ENCODE measurements around the gene USE1.
A peak's percentile ranks its signal among the peaks of the same experiment; 100 is the strongest.

The USE1 gene

DNA sequence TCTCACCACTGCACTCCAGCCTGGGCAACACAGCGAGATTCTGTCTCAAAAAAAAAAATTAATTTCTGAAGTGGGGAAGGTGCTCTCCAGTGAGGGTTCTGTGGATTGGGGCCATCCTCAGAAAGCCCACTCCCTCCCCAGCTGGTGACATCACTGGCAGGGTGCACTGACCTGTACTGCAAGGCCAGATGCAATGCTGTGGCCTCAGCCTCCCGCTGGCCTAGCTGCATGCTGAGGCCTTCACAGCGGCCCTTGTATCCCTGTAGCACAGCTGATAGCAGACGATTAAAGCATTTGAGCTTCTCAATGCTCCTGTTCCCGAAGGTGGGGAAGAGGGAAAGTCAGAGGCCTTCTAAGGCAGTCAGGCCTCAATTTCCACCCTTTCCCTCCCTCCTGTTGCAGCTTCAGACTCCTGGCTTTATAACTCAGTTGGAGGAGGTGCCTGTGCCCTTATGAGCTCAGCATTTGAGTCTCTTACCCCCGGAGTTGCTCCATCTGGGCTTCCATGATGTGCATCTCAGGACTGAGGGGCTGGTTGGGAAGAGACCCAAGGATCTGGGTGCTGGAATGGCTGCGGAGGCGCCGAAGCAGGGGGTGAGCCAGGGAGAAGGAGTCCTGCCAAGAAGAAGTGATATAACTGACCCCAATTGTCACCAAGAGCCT is 44.1 kb downstream of the USE1 start:
- no peak for DNase-seq

DNA sequence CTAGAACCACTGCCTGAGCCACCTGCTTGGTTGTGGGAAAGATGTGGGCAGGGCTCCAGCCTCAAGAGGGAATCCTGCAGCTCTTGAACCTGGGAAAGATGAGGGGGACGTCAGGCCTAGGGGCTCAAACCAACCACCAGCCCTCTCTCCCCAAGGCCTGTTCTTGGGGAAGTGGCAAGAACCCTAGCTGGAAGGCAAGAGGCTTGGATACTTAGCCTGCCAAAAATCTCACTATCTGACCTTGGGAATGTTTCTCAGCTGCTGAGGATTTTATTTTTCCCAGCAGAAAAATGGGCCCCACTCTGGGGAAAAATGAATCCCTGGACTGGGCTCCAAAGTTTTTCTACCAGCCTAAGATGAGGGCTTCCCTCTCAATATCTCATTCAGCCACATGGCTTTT is 44.8 kb downstream of the USE1 start:
- no peak for DNase-seq

GRCh38 chr19:17260842-17261325 is 45.7 kb downstream of the USE1 start:
- peak; percentile 64 for DNase-seq

DNA sequence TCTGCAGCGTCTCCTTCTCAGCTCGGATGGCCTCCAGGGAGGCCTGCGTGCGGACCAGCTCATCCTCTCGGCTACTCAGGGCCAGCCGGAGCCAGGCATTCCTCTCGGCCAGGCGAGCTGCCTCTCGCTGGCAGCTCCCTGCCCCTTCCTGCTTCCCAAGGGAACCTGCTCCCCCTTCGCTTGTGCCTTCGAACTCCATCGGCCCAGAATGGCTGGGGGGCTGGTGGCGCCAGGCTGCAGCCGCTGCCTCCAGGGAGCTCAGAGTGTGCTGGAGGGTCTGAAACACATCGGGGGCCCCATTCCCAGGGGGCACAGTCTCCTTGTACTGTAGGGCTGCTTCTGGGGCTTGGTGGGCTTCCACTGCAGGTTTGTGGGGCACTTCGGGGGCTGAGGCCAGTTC is 47.4 kb downstream of the USE1 start:
- DNase-seq = no peak

DNA sequence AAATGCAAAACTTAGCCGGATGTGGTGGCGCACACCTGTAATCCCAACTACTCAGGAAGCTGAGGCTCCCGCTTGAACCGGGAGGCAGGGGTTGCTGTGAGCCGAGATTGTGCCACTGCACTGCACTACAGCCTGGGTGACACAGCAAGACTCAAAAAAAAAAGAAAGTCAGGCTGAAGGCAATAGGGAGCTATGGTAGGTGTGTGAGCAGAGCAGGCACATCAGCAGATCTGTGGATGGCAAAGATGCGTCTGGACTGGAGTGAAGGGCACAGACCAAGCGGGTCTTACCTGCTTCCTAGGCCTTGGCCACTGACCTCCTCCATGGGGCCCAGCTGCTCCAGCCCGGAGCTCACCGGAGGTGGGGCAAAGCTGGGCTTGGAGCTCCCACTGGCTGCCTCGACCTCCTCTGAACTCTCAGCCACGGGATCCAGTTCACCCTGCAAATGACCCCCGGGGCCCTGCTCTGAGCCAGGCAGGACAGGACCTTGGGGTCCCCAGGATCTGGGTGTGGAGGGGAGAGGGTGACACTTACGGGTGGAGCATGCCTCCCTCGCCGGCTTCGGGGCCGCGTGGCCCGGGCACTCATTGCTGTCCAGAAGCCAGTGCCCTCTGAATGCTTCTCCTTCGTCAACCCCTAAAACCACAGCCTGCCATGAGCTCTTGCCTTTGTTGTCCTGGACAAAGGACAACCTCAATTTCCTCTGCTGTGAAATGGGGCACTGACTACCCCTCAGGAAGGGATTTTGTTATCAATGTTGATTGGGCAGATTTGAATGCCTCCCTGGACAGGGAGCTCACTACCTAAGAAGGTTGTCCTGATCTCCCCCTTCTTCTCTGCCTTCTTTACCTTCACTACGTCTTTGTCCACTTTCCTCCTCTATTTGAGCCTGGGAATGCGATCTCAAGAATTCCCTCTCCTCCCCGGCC is 48.8 kb downstream of the USE1 start:
- no peak for DNase-seq

DNA sequence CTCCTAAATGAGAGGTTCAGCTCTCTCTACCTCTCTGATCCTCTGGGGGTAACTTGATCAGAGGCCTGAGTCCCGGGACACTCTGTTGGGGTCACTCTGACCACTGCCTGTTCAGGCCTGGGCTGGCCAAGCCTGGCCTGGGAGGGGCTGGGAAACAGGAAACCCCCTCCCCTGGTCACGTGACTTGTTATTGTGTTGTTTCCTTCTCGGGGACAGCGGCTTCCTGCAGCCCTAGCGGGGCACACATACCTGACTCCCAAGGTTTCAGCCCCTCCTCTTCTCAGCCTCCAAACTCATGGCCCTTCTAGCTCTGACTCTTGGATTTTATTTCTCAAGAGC is 49.5 kb downstream of the USE1 start, which contains the start of gene USHBP1:
USHBP1 (minus strand) TSS at position 105 of the 339 bp plus-strand sequence. CDS start 446 bp downstream, outside the sequence.
- DNase-seq = no peak

DNA sequence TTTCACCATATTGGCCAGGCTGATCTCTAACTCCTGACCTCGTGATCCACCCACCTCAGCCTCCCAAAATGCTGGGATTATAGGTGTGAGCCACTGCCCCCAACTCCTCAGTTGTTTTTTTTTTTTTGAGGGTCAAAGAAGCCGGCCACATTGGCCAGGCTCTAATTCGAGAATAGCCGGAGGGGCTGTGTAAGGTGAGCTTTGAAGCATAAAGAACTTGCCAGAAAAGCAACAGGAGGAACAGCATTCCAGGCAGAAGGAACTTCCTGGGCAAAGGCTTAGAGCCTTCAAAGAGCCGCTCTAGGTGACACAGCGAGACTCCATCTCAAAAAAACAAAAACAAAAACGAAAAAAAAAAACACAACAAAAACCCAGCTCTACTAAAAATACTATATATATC is 50.9 kb downstream of the USE1 start:
- no peak for DNase-seq

GRCh38 chr19:17266589-17266974 is 51.4 kb downstream of the USE1 start:
- DNase-seq = no peak

- DNase-seq = peak; percentile 99
Observed at GRCh38 chr19:17266975-17267788, 52.0 kb downstream of the USE1 start, which contains the start of gene BABAM1. Gene BABAM1 (plus strand): TSS chr19:17267443. CDS start chr19:17268807, 1,364 bp downstream.

GRCh38 chr19:17268754-17269153 is 53.6 kb downstream of the USE1 start:
- DNase-seq = no peak
